Spleen (tissue), 7 donors: ENCODE results near the gene ZBTB34.
"Not testable (repeated sequence)": the region's sequence is repeated elsewhere in the genome, so short reads cannot be mapped to it uniquely, and the experiment has no call there.

Experiments used
- POLR2A ChIP-seq, 3 donors: fragments of 450-650 bp; IDR thresholded peaks; one replicate each; pipeline ENCODE4 v1.5.1; 2017; ENCODE audit warnings: antibody characterized with exemption in 3 of 3, mild to moderate bottlenecking in 1 of 3
- POLR2AphosphoS5 ChIP-seq, 3 donors: sonication (generic); formaldehyde crosslinking; IDR thresholded peaks; one replicate each; pipeline ENCODE4 v1.5.1; 2017; ENCODE audit warnings: antibody characterized with exemption in 3 of 3
- TF ChIP-seq, protein P1 (sequence below), 11 experiments: fragments of 200-600 bp in 7 of 11; fragments of 450-650 bp in 4 of 11; sonication (generic) in 4 of 11; IDR thresholded peaks in 8 of 11; conservative IDR thresholded peaks in 3 of 11; 1 replicate in 7 of 11; 2 replicates in 4 of 11; pipeline versions ENCODE4 v1.4.0 to v1.8.0; 2016 to 2021; ENCODE audit warnings: antibody characterized with exemption in 11 of 11, inconsistent platforms in 4 of 11, mild to moderate bottlenecking in 1 of 11
- donor health status: DM: no; HTN: no; CAD: no; lungs with moderate emphysema.
- donor health status: DM: no; HTN: no; CAD: no.
- donor health status: DM: no; HTN: no; CAD: no.

DNA sequence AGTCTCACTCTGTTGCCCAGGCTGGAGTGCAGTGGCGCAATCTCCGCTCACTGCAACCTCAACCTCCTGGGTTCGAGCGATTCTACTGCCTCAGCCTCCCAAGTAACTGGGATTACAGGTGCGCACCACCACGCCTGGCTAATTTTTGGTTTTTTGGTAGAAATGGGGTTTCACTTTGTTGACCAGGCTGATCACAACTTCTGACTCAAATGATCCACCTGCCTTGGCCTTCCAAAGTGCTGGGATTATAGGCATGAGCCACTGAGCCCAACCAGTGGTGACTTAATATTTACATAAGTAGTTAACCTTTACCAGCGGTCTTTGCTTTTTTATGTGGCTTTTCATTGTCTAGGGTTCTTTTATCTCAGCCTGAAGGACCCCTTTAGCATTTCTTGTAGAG, 36.4 kb upstream of the ZBTB34 start:
- TF ChIP-seq, protein P1, sequence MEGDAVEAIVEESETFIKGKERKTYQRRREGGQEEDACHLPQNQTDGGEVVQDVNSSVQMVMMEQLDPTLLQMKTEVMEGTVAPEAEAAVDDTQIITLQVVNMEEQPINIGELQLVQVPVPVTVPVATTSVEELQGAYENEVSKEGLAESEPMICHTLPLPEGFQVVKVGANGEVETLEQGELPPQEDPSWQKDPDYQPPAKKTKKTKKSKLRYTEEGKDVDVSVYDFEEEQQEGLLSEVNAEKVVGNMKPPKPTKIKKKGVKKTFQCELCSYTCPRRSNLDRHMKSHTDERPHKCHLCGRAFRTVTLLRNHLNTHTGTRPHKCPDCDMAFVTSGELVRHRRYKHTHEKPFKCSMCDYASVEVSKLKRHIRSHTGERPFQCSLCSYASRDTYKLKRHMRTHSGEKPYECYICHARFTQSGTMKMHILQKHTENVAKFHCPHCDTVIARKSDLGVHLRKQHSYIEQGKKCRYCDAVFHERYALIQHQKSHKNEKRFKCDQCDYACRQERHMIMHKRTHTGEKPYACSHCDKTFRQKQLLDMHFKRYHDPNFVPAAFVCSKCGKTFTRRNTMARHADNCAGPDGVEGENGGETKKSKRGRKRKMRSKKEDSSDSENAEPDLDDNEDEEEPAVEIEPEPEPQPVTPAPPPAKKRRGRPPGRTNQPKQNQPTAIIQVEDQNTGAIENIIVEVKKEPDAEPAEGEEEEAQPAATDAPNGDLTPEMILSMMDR (IDR thresholded peaks at IDR 0.05 in 8 of 11, conservative IDR thresholded peaks at IDR 0.05 in 3 of 11) = not testable (repeated sequence)
- not testable (repeated sequence) for TF ChIP-seq POLR2A, POLR2AphosphoS5 (IDR thresholded peaks at IDR 0.05)
